K562 (cell line): ENCODE results near the gene SLC25A21. TPM values are rescaled to one million over a fixed set of nuclear protein-coding genes. Genes with fewer than 3 reads are reported as not detected.

Experiments used
- ATAC-seq: fragments of 200-7000 bp; cut with Tn5 transposase; 3 replicates; pipeline ENCODE4 v1.9.1; 2020; ENCODE audit warnings: moderate library complexity
- BruUV-seq: library from RNA; stranded (reverse); fragments of 400-500 nt; replicated peaks from 2 replicates; lab custom pipeline; 2021; lab: Mats Ljungman, UMichigan
- CTCF ChIA-PET: fragments of 300-600 bp; formaldehyde crosslinking; extraction: SDS; loops from one replicate; lab custom pipeline; 2021; ENCODE audit warnings: low intra/inter-chr PET ratio; lab: Yijun Ruan, JAX
- POLR2A ChIA-PET: fragments of 300-600, 350-650 bp; sonication (Branson Sonifier 250); formaldehyde crosslinking; extraction: SDS; loops from one replicate; lab custom pipeline; 2021; ENCODE audit warnings: antibody characterized with exemption, inconsistent platforms; lab: Yijun Ruan, JAX
- DNase-seq, 4 experiments: peaks; one replicate each; pipeline versions ENCODE4 v3.0.0 to v3.0.0-alpha.2; 2011 to 2018; ENCODE audit warnings: low spot score in 3 of 4, mixed read lengths in 3 of 4; ENCODE audit errors: extremely low read depth in 1 of 4
- FAIRE-seq: peaks from 2 replicates; lab custom pipeline; 2011; peaks lifted over from hg19 to GRCh38; lab: Jason Lieb, UNC
- H2AFZ ChIP-seq: 2 replicates; pipeline ENCODE4 v1.6.0; 2011; ENCODE audit warnings: low read depth, low read length, control low read depth, inconsistent platforms
- H3K27ac ChIP-seq: fragments of 200-600 bp; 3 replicates; pipeline ENCODE4 v1.8.0; 2011; ENCODE audit warnings: low read depth, mild to moderate bottlenecking, control low read depth, inconsistent platforms, low read length, moderate library complexity, mixed read lengths; ENCODE audit errors: extremely low read depth
- H3K27me3 ChIP-seq, 2 experiments: fragments of 300-600 bp in 1 of 2; 2 replicates in 1 of 2; 3 replicates in 1 of 2; pipeline versions ENCODE4 v1.6.0 to v1.8.0; 2011; ENCODE audit warnings: inconsistent platforms in 2 of 2, low read length in 2 of 2, mild to moderate bottlenecking in 1 of 2, mixed read lengths in 1 of 2, moderate library complexity in 1 of 2; ENCODE audit not compliant: control insufficient read depth in 2 of 2, insufficient read depth in 2 of 2
- H3K36me3 ChIP-seq: fragments of 300-600 bp; 3 replicates; pipeline ENCODE4 v1.8.0; 2011; ENCODE audit warnings: mild to moderate bottlenecking, low read length, inconsistent platforms; ENCODE audit not compliant: control insufficient read depth, insufficient read depth
- H3K4me1 ChIP-seq, 2 experiments: fragments of 200-600 bp in 1 of 2; replicated peaks in 1 of 2; 2 replicates in 1 of 2; 3 replicates in 1 of 2; pipeline versions ENCODE4 v1.5.1 to v1.8.0; 2011; ENCODE audit warnings: inconsistent platforms in 2 of 2, low read length in 2 of 2, mild to moderate bottlenecking in 1 of 2, mixed read lengths in 1 of 2, moderate library complexity in 1 of 2; ENCODE audit not compliant: control insufficient read depth in 2 of 2, insufficient read depth in 2 of 2
- H3K4me2 ChIP-seq: 2 replicates; pipeline ENCODE4 v1.6.1; 2011; ENCODE audit warnings: low read length, control low read depth, inconsistent platforms, mixed read lengths; ENCODE audit not compliant: insufficient read depth
- H3K4me3 ChIP-seq: fragments of 200-600 bp; sonication (generic), shearing (Covaris generic); 2 replicates; pipeline ENCODE4 v1.5.1; 2016; ENCODE audit warnings: control low read depth, inconsistent platforms
- H3K79me2 ChIP-seq: fragments of 200-600 bp; 3 replicates; pipeline ENCODE4 v1.8.0; 2011; ENCODE audit warnings: low read length, inconsistent platforms; ENCODE audit not compliant: control insufficient read depth, insufficient read depth
- H3K9ac ChIP-seq, 2 experiments: 2 replicates each; pipeline versions ENCODE4 v1.6.0 to v1.6.1; 2011; ENCODE audit warnings: low read depth in 2 of 2, low read length in 2 of 2, control low read depth in 1 of 2, inconsistent platforms in 1 of 2, mild to moderate bottlenecking in 1 of 2, mixed read lengths in 1 of 2; ENCODE audit not compliant: insufficient read depth in 1 of 2
- H3K9me1 ChIP-seq: one replicate; pipeline ENCODE4 v1.6.0; 2011; ENCODE audit warnings: inconsistent platforms, mild to moderate bottlenecking, low read length, moderate library complexity; ENCODE audit not compliant: control insufficient read depth, insufficient read depth
- H3K9me3 ChIP-seq: replicated peaks from 2 replicates; pipeline ENCODE4 v1.5.1; 2011; ENCODE audit warnings: low read depth, low read length, inconsistent platforms; ENCODE audit not compliant: control insufficient read depth, insufficient read depth
- H4K20me1 ChIP-seq: replicated peaks from 2 replicates; pipeline ENCODE4 v1.6.1; 2011; ENCODE audit warnings: low read length, inconsistent platforms, mixed read lengths; ENCODE audit not compliant: control insufficient read depth, insufficient read depth
- ARID3B ChIP-seq: fragments of 250-450 bp; sonication (Bioruptor Pico); IDR thresholded peaks from 2 replicates; pipeline ENCODE4 v1.4.0; 2020; ENCODE audit warnings: borderline replicate concordance
- CCNT2 ChIP-seq: IDR thresholded peaks from 2 replicates; pipeline ENCODE4 v1.6.1; 2011; ENCODE audit warnings: borderline replicate concordance, low read depth, mild to moderate bottlenecking, moderate library complexity, mixed read lengths, low read length; ENCODE audit not compliant: insufficient read length; ENCODE audit errors: extremely low read depth
- GABPB1 ChIP-seq: sonication (generic); formaldehyde crosslinking; IDR thresholded peaks from 2 replicates; pipeline ENCODE4 v1.8.0; 2022; ENCODE audit warnings: mild to moderate bottlenecking, missing genetic modification reagents
- PRMT5 ChIP-seq: sonication (generic); formaldehyde crosslinking; IDR thresholded peaks from 2 replicates; pipeline ENCODE4 v1.5.0; 2020; ENCODE audit warnings: missing genetic modification reagents
- RBBP5 ChIP-seq: fragments of 200-600 bp; sonication (generic); IDR thresholded peaks from 2 replicates; pipeline ENCODE4 v1.6.1; 2012; ENCODE audit warnings: borderline replicate concordance, mild to moderate bottlenecking, low read length, control low read depth, inconsistent platforms; ENCODE audit not compliant: insufficient read depth, poor library complexity, severe bottlenecking
- XRCC4 ChIP-seq: IDR thresholded peaks from one replicate; pipeline ENCODE4 v1.6.1; 2011; ENCODE audit not compliant: insufficient read depth, insufficient read length; ENCODE audit errors: extremely low read depth
- ZNF699 ChIP-seq: fragments of 250-450 bp; sonication (Bioruptor Pico); IDR thresholded peaks from 2 replicates; pipeline ENCODE4 v1.8.0; 2021; ENCODE audit warnings: mild to moderate bottlenecking, moderate library complexity; ENCODE audit not compliant: insufficient replicate concordance
- ZNF77 ChIP-seq: fragments of 250-450 bp; sonication (Bioruptor Pico); IDR thresholded peaks from 2 replicates; pipeline ENCODE4 v1.5.0; 2020
- WGBS: fragments of 100-300 bp; shearing (Covaris generic); methylation state at CpG from one replicate; pipeline ENCODE4 v1.1.6; 2016; ENCODE audit warnings: low coverage, mixed read lengths; ENCODE audit not compliant: insufficient coverage; ENCODE audit errors: missing lambda C conversion rate; 5-methylcytosine and 5-hydroxymethylcytosine counted together
- in situ Hi-C: fragments of 300-500 bp; cut with MboI; formaldehyde crosslinking; loops from 4 replicates; pipeline ENCODE4 v1.15.0; 2018; ENCODE audit warnings: inconsistent platforms, mixed read lengths
- intact Hi-C: fragments of 100-400 bp; cut with micrococcal nuclease; formaldehyde crosslinking; loops from 2 replicates; pipeline ENCODE4 v1.14.2; 2022
- polyA plus RNA-seq, 8 experiments: library from polyadenylated mRNA; depleted of rRNA in 4 of 8; stranded (reverse) in 5 of 8; unstranded in 3 of 8; fragments of >200 nt; fragmentation: Nextera tagmentation in 2 of 8; fragmentation: Illumina TruSeq in 1 of 8; extraction: Ambion mirVana in 2 of 8; extraction: Trizol in 1 of 8; gene quantifications; 2 replicates each; pipeline versions ENCODE4 v1.2.1 to v1.2.3, GENCODE V29; 2011 to 2014; ENCODE audit warnings: inconsistent platforms in 1 of 8, missing spikeins in 1 of 8
- total RNA-seq, 7 experiments: library from RNA; depleted of rRNA in 6 of 7; stranded (reverse); fragments of >200 nt in 6 of 7; fragmentation: Illumina TruSeq in 2 of 7; extraction: Trizol in 2 of 7; gene quantifications; 2 replicates each; pipeline versions ENCODE4 v1.2.1 to v1.2.3, GENCODE V29; 2011 to 2021; ENCODE audit warnings: low replicate concordance in 1 of 7
- TF ChIP-seq, protein P1 (sequence below): conservative IDR thresholded peaks from 2 replicates; pipeline ENCODE4 v1.6.1; 2011; ENCODE audit warnings: low read depth, mild to moderate bottlenecking, low read length; ENCODE audit not compliant: control insufficient read depth

Gene SLC25A21
- total and polyA plus RNA-seq, 9 of the 15 experiments (the other 6 are each of a cell fraction or from before 2014, with no cell fraction given) = 15.2 to 46.7 (median 28.7) TPM

DNA sequence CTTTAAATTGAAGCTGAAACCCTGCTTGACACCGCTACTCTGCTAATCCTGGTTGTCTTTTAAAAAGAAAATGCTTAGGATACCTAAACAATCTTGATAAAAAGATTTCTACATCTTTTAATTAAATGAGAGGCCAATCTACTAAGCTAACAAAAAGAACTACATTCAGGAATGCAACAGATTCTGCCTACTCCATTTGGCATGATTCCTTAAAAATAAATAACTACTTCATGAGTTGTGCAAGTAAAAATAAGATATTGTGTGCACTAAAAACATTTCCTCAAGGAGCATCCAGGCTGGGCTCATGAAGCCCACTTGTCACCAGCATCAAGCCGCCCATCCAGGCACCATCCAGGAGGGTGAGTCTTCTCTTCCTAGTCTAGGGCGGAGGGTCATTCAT is 313.3 kb downstream of the SLC25A21 start:
- H3K36me3 ChIP-seq = no peaks in the 10 kb centered on the region
- CTCF ChIA-PET = no interaction called here
- POLR2A ChIA-PET = no interaction called here
- H4K20me1 ChIP-seq = no peaks in the 10 kb centered on the region
- no peak overlapping the region for H3K4me3 ChIP-seq
- no peak overlapping the region for H3K4me2 ChIP-seq
- WGBS = 55% methylated on average over 3 of the region's 3 CpGs
- H3K27ac ChIP-seq = no peak overlapping the region
- H3K9me3 ChIP-seq = no peaks in the 10 kb centered on the region
- FAIRE-seq (no peak), DNase-seq (no peak), ATAC-seq (no peak)
- H3K9me1 ChIP-seq = no peaks in the 10 kb centered on the region
- in situ Hi-C loops (no loop called here), intact Hi-C loops (no loop called here)
- H3K79me2 ChIP-seq = no peaks in the 10 kb centered on the region
- H3K4me1 ChIP-seq = no peaks in the 10 kb centered on the region
- H3K9ac ChIP-seq = no peak overlapping the region
- no peaks in the 10 kb centered on the region for H3K27me3 ChIP-seq
- TF ChIP-seq GABPB1 (CRISPR knock-in tag) = no peak
- TF ChIP-seq, all 486 proteins: peak for 0
- no TSS peak for BruUV-seq
- H2AFZ ChIP-seq = no peak overlapping the region

- FAIRE-seq (no peak), DNase-seq (no peak), ATAC-seq (no peak)
- H3K27me3 ChIP-seq = no peaks in the 10 kb centered on the region
- H3K9me1 ChIP-seq = no peaks in the 10 kb centered on the region
- no TSS peak for BruUV-seq
- no peaks in the 10 kb centered on the region for H3K9me3 ChIP-seq
- no peak overlapping the region for H3K27ac ChIP-seq
- 44% methylated on average over 4 of the region's 5 CpGs for WGBS
- H3K4me3 ChIP-seq = no peak overlapping the region
- TF ChIP-seq CCNT2 = no peak
- TF ChIP-seq PRMT5 (CRISPR knock-in tag) = no peak
- no peak for TF ChIP-seq RBBP5
- TF ChIP-seq ZNF77 (CRISPR knock-in tag) = no peak
- no peak for TF ChIP-seq ZNF699 (CRISPR knock-in tag)
- TF ChIP-seq ARID3B = no peak
- TF ChIP-seq XRCC4 = no peak
- TF ChIP-seq, protein P1, sequence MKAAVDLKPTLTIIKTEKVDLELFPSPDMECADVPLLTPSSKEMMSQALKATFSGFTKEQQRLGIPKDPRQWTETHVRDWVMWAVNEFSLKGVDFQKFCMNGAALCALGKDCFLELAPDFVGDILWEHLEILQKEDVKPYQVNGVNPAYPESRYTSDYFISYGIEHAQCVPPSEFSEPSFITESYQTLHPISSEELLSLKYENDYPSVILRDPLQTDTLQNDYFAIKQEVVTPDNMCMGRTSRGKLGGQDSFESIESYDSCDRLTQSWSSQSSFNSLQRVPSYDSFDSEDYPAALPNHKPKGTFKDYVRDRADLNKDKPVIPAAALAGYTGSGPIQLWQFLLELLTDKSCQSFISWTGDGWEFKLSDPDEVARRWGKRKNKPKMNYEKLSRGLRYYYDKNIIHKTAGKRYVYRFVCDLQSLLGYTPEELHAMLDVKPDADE = no peak
- H3K79me2 ChIP-seq = no peaks in the 10 kb centered on the region
- H3K36me3 ChIP-seq = no peaks in the 10 kb centered on the region
- no peaks in the 10 kb centered on the region; a peak in 1 of 5 replicates for H3K4me1 ChIP-seq
- in situ Hi-C loops = no loop called here
- H3K9ac ChIP-seq = no peak overlapping the region
- H3K4me2 ChIP-seq = no peak overlapping the region
- no peaks in the 10 kb centered on the region for H4K20me1 ChIP-seq
- no peak overlapping the region for H2AFZ ChIP-seq
- POLR2A ChIA-PET = no interaction called here
- CTCF ChIA-PET = no interaction called here
- intact Hi-C loops = no loop called here
Measured at GRCh38 chr14:36857842-36858445, 314.5 kb downstream of the SLC25A21 start.
